KOPT-K1 (cell line): ENCODE measurements around the gene EID3.

Experiments used
- H3K27ac ChIP-seq: fragments of 200-600 bp; sonication (generic); 2 replicates; pipeline ENCODE4 v1.5.1; 2016; ENCODE audit warnings: antibody characterized with exemption, mild to moderate bottlenecking, low read depth, low read length; ENCODE audit not compliant: poor library complexity, severe bottlenecking
- H3K36me3 ChIP-seq: fragments of 200-600 bp; sonication (generic); 2 replicates; pipeline ENCODE4 v1.5.1; 2017; ENCODE audit warnings: antibody characterized with exemption, mild to moderate bottlenecking, low read length, moderate library complexity; ENCODE audit not compliant: insufficient read depth
- H3K9me3 ChIP-seq: fragments of 200-600 bp; sonication (generic); 2 replicates; pipeline ENCODE4 v1.5.1; 2017; ENCODE audit warnings: antibody characterized with exemption, low read length, mild to moderate bottlenecking; ENCODE audit not compliant: insufficient read depth, poor library complexity, severe bottlenecking

The EID3 gene

GRCh38 chr12:104350211-104351056 lies 46.9 kb downstream of the EID3 start:
- Histone ChIP-seq H3K9me3 (no peaks in the 10 kb centered on the region), H3K27ac (no peak overlapping the region), H3K36me3 (peaks cover 91% of the 10 kb centered on the region)

GRCh38 chr12:104351057-104351983 lies 47.8 kb downstream of the EID3 start:
- Histone ChIP-seq H3K36me3 (peaks cover 85% of the 10 kb centered on the region), H3K27ac (no peak overlapping the region), H3K9me3 (no peaks in the 10 kb centered on the region)

- H3K36me3 ChIP-seq, result peaks cover 76% of the 10 kb centered on the region
- no peaks in the 10 kb centered on the region for H3K9me3 ChIP-seq
- H3K27ac ChIP-seq, result no peak overlapping the region
Measured at GRCh38 chr12:104352106-104352713, 48.7 kb downstream of the EID3 start.

DNA sequence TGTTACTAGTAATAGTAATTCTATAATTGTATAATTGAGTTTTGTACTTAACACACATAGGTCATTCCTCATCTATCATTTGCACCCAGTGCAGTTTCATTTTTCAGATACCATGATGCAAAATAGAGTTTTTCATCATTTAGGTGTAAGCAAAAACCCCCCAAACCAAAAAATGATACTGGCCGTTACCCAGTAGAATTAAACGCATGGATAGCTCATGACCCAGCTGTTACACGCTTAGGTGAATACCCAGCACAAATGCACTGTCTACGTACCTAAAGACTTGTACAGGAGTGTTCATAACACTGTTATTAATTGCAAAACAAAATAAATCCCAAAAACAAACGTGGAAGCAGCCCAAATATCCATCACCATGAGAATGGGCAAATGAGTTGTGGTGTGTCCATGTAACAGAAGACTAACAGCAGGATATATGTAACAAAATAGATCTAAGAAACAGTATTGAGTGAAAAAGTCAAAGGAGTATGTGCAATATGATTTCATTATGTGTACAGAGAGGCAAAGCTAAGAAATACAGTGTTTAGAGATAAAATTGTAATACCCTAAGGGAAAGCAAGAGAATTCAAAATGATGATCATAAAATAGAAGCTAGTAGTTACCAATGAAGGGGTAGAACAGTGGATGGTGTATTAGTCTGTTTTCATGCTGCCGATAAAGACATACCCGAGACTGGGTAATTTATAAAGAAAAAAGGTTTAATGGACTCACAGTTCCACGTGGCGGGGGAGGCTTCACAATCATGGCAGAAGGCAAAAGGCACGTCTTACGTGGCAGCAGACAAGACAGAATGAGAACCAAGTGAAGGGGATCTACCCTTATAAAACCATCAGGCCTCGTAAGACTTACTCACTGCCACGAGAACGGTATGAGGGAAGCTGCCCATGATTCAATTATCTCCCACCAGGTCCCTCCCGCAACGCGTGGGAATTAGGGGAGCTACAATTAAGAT lies 49.8 kb downstream of the EID3 start:
- H3K9me3 ChIP-seq, result no peaks in the 10 kb centered on the region
- H3K36me3 ChIP-seq, result peaks cover 65% of the 10 kb centered on the region
- no peak overlapping the region for H3K27ac ChIP-seq

DNA sequence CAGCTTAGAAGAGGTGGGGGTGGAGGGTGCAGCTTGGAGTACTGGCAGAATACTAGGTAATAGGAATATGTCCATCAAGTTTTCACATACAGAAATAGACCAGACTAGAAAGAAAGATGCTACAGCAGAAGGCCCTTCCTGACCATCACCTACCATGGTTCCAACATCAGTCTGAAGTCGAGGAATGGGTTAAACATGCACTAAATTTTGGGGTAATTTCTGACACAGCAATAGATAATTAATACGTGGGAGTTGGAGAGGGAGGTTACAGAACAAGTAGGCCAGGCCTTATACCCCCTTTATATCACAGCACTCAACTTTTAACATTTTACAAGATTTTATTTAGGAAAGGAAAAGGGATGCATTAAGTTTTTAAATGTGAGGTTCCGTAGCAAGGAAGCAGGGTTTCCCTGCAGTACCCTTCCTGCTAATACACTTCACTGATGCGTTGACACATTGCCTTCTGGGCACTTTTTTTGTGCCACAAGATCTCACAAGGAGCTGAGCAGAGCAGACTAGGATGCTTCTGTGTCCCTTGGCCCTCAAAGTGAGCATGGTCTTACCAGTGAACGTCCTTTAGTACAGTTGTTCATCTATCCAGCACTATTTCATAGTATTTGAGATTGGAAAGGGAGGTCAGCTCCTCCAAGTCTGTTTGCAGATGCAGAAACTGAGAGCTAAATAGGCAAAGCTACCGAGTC lies 50.8 kb downstream of the EID3 start:
- H3K9me3 ChIP-seq, result no peaks in the 10 kb centered on the region
- peaks cover 55% of the 10 kb centered on the region for H3K36me3 ChIP-seq
- H3K27ac ChIP-seq, result no peak overlapping the region
